ENCODE results near the gene ARHGEF3.

ARHGEF3 gene

GRCh38 chr3:56795829-56796185 lies 5.9 kb downstream of the ARHGEF3 start:
- no peaks in the 10 kb centered on the region for H3K27me3 ChIP-seq (ENCODE audit: control insufficient read depth in 2 of 2, insufficient read depth in 2 of 2, low read length in 2 of 2)
- peaks cover 12 to 26% of the 10 kb centered on the region in 2 donors for H3K4me1 ChIP-seq (ENCODE audit: control insufficient read depth in 2 of 2, insufficient read depth in 2 of 2, low read length in 2 of 2)
- H3K9ac ChIP-seq (ENCODE audit: low read depth in 1 of 2, low read length in 2 of 2), result no peak overlapping the region
- H3K27ac ChIP-seq (ENCODE audit: low read depth in 2 of 2, low read length in 2 of 2), result no peak overlapping the region
- no peaks in the 10 kb centered on the region for H3K9me3 ChIP-seq (ENCODE audit: control insufficient read depth in 2 of 2, low read length in 2 of 2)
- no peaks in the 10 kb centered on the region for H3K36me3 ChIP-seq (ENCODE audit: control insufficient read depth in 2 of 2, insufficient read depth in 2 of 2, low read length in 2 of 2)
- no peak overlapping the region for H3K4me3 ChIP-seq (ENCODE audit: low read length in 2 of 2)

DNA sequence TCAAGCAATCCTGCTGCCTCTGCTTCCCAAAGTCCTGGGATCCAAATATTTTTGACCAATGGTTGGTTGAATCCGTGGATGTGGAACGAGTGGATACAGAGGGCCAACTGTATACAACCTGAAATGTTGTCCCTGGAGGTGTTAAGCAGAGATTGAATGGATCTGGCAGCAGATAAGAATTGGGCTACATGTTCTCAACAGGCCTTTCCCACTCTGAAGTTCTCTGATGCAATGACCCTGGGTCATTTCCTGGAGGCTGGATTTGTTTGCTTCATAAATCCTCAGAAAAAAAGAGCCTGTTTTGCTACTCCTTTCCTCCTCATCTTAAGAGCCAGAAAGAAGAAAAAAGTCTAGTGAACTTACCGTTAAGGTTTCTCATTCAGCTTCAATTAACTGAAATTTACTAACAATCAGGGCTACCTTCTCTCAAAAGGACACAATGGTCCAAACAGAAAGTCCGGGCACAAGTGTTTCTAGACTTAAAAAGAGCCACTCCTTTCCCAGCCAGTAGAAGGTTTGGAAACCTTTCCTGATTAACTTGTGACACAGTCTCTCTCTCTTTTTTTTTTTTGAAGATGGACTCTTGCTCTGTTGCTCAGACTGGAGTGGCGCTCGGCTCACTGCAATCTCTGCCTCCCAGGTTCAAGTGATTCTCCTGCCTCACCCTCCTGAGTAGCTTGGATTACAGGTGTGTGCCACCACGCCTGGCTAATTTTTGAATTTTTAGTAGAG lies 6.5 kb downstream of the ARHGEF3 start:
- H3K27ac ChIP-seq (ENCODE audit: low read depth in 2 of 2, low read length in 2 of 2), result peak overlapping the region in 1 of 2 donors; percentile 38
- H3K27me3 ChIP-seq (ENCODE audit: control insufficient read depth in 2 of 2, insufficient read depth in 2 of 2, low read length in 2 of 2), result no peaks in the 10 kb centered on the region
- H3K4me1 ChIP-seq (ENCODE audit: control insufficient read depth in 2 of 2, insufficient read depth in 2 of 2, low read length in 2 of 2), result peaks cover 12 to 23% of the 10 kb centered on the region in 2 donors
- no peak overlapping the region for H3K4me3 ChIP-seq (ENCODE audit: low read length in 2 of 2)
- H3K36me3 ChIP-seq (ENCODE audit: control insufficient read depth in 2 of 2, insufficient read depth in 2 of 2, low read length in 2 of 2), result no peaks in the 10 kb centered on the region
- no peaks in the 10 kb centered on the region for H3K9me3 ChIP-seq (ENCODE audit: control insufficient read depth in 2 of 2, low read length in 2 of 2)
- H3K9ac ChIP-seq (ENCODE audit: low read depth in 1 of 2, low read length in 2 of 2), result no peak overlapping the region

DNA sequence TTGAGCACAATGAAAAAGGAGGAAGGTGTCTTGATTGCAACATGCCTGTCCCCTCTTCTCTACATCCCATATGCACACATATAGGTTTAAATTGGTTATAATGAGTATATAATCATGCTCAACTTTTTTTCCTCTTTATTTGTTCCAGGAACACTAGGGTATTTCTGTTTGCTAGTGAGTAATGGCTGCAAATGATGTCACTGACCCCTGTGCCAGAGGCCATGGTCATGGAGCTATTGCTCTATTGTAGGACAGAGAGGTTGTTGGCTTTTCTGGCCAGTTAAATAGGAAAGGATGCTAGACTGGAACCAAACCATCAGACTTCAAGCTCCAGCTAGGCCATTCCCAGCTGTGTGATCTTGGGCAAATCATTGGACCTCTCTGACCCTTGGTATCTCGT lies 9.6 kb downstream of the ARHGEF3 start:
- Histone ChIP-seq H3K9me3 (ENCODE audit: control insufficient read depth in 2 of 2, low read length in 2 of 2) (no peaks in the 10 kb centered on the region), H3K4me1 (ENCODE audit: control insufficient read depth in 2 of 2, insufficient read depth in 2 of 2, low read length in 2 of 2) (peaks cover 11 to 16% of the 10 kb centered on the region in 2 donors), H3K27me3 (ENCODE audit: control insufficient read depth in 2 of 2, insufficient read depth in 2 of 2, low read length in 2 of 2) (no peaks in the 10 kb centered on the region), H3K4me3 (ENCODE audit: low read length in 2 of 2) (no peak overlapping the region), H3K9ac (ENCODE audit: low read depth in 1 of 2, low read length in 2 of 2) (no peak overlapping the region), H3K36me3 (ENCODE audit: control insufficient read depth in 2 of 2, insufficient read depth in 2 of 2, low read length in 2 of 2) (no peaks in the 10 kb centered on the region), H3K27ac (ENCODE audit: low read depth in 2 of 2, low read length in 2 of 2) (no peak overlapping the region)

GRCh38 chr3:56790016-56790821 lies 11.5 kb downstream of the ARHGEF3 start:
- Histone ChIP-seq H3K36me3 (ENCODE audit: control insufficient read depth in 2 of 2, insufficient read depth in 2 of 2, low read length in 2 of 2) (no peaks in the 10 kb centered on the region), H3K4me1 (ENCODE audit: control insufficient read depth in 2 of 2, insufficient read depth in 2 of 2, low read length in 2 of 2) (peaks cover 4 to 6% of the 10 kb centered on the region in 2 donors), H3K4me3 (ENCODE audit: low read length in 2 of 2) (no peak overlapping the region), H3K9ac (ENCODE audit: low read depth in 1 of 2, low read length in 2 of 2) (no peak overlapping the region), H3K27ac (ENCODE audit: low read depth in 2 of 2, low read length in 2 of 2) (no peak overlapping the region), H3K9me3 (ENCODE audit: control insufficient read depth in 2 of 2, low read length in 2 of 2) (no peaks in the 10 kb centered on the region), H3K27me3 (ENCODE audit: control insufficient read depth in 2 of 2, insufficient read depth in 2 of 2, low read length in 2 of 2) (no peaks in the 10 kb centered on the region)

GRCh38 chr3:56789076-56789475 lies 12.7 kb downstream of the ARHGEF3 start:
- Histone ChIP-seq H3K9ac (ENCODE audit: low read depth in 1 of 2, low read length in 2 of 2) (no peak overlapping the region), H3K4me1 (ENCODE audit: control insufficient read depth in 2 of 2, insufficient read depth in 2 of 2, low read length in 2 of 2) (peaks cover 2 to 6% of the 10 kb centered on the region in 2 donors), H3K36me3 (ENCODE audit: control insufficient read depth in 2 of 2, insufficient read depth in 2 of 2, low read length in 2 of 2) (no peaks in the 10 kb centered on the region), H3K9me3 (ENCODE audit: control insufficient read depth in 2 of 2, low read length in 2 of 2) (no peaks in the 10 kb centered on the region), H3K4me3 (ENCODE audit: low read length in 2 of 2) (no peak overlapping the region), H3K27me3 (ENCODE audit: control insufficient read depth in 2 of 2, insufficient read depth in 2 of 2, low read length in 2 of 2) (no peaks in the 10 kb centered on the region), H3K27ac (ENCODE audit: low read depth in 2 of 2, low read length in 2 of 2) (peak overlapping the region in 1 of 2 donors; percentile 5)

DNA sequence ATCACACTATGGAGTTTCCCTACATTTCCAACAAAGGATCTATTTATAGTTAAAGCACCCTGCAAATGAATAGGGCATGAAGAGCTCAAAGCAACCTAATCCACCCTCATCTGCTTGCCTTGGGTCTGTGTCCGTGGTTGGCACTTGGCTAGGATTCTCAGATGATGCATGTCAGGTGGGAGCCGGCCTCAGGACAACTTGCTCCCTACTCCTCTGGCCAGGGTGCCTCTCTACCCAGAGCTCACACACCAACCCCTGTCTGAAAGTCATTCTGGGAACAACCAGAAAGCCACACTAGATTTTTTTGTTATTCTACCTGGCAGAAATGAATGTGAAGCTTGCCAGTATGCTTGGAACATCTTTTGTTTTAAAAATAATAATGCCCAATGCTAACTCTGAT lies 13.2 kb downstream of the ARHGEF3 start:
- no peak overlapping the region for H3K4me3 ChIP-seq (ENCODE audit: low read length in 2 of 2)
- no peaks in the 10 kb centered on the region for H3K27me3 ChIP-seq (ENCODE audit: control insufficient read depth in 2 of 2, insufficient read depth in 2 of 2, low read length in 2 of 2)
- peak overlapping the region; percentile 43 to 46 for H3K27ac ChIP-seq (ENCODE audit: low read depth in 2 of 2, low read length in 2 of 2)
- no peaks in the 10 kb centered on the region for H3K9me3 ChIP-seq (ENCODE audit: control insufficient read depth in 2 of 2, low read length in 2 of 2)
- peaks cover 8 to 9% of the 10 kb centered on the region in 2 donors for H3K4me1 ChIP-seq (ENCODE audit: control insufficient read depth in 2 of 2, insufficient read depth in 2 of 2, low read length in 2 of 2)
- no peak overlapping the region for H3K9ac ChIP-seq (ENCODE audit: low read depth in 1 of 2, low read length in 2 of 2)
- no peaks in the 10 kb centered on the region for H3K36me3 ChIP-seq (ENCODE audit: control insufficient read depth in 2 of 2, insufficient read depth in 2 of 2, low read length in 2 of 2)

- no peaks in the 10 kb centered on the region for H3K36me3 ChIP-seq (ENCODE audit: control insufficient read depth in 2 of 2, insufficient read depth in 2 of 2, low read length in 2 of 2)
- H3K27ac ChIP-seq (ENCODE audit: low read depth in 2 of 2, low read length in 2 of 2), result peak overlapping the region; percentile 43 to 46
- no peaks in the 10 kb centered on the region for H3K9me3 ChIP-seq (ENCODE audit: control insufficient read depth in 2 of 2, low read length in 2 of 2)
- H3K4me1 ChIP-seq (ENCODE audit: control insufficient read depth in 2 of 2, insufficient read depth in 2 of 2, low read length in 2 of 2), result peaks cover 9 to 15% of the 10 kb centered on the region in 2 donors
- no peak overlapping the region for H3K4me3 ChIP-seq (ENCODE audit: low read length in 2 of 2)
- no peaks in the 10 kb centered on the region for H3K27me3 ChIP-seq (ENCODE audit: control insufficient read depth in 2 of 2, insufficient read depth in 2 of 2, low read length in 2 of 2)
- no peak overlapping the region for H3K9ac ChIP-seq (ENCODE audit: low read depth in 1 of 2, low read length in 2 of 2)
Observed at GRCh38 chr3:56787784-56788256, 13.9 kb downstream of the ARHGEF3 start.

- Histone ChIP-seq H3K4me1 (ENCODE audit: control insufficient read depth in 2 of 2, insufficient read depth in 2 of 2, low read length in 2 of 2) (peaks cover 12 to 19% of the 10 kb centered on the region in 2 donors), H3K27me3 (ENCODE audit: control insufficient read depth in 2 of 2, insufficient read depth in 2 of 2, low read length in 2 of 2) (no peaks in the 10 kb centered on the region), H3K9ac (ENCODE audit: low read depth in 1 of 2, low read length in 2 of 2) (no peak overlapping the region), H3K4me3 (ENCODE audit: low read length in 2 of 2) (no peak overlapping the region), H3K27ac (ENCODE audit: low read depth in 2 of 2, low read length in 2 of 2) (peak overlapping the region; percentile 9 to 39), H3K9me3 (ENCODE audit: control insufficient read depth in 2 of 2, low read length in 2 of 2) (no peaks in the 10 kb centered on the region), H3K36me3 (ENCODE audit: control insufficient read depth in 2 of 2, insufficient read depth in 2 of 2, low read length in 2 of 2) (no peaks in the 10 kb centered on the region)
Observed at GRCh38 chr3:56787258-56787775, 14.4 kb downstream of the ARHGEF3 start.

DNA sequence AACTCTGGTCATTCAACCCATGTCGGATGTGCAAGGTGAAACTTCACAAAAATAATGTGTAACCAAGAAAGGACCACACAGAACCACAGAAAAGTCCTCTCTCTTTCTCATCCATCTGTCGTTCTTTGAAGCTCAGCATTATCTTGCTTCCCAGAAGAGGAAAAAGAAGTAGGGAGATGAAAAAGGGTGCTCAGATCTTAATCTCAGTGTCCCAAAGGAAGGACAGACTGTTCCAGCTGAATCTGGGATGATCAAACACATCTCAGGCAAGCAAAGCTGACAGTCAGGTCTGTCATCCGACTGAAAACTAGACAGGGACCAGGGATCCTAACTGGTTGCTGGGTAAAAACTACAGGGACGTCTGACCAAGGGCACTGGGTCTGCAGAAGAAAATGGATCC lies 16.2 kb downstream of the ARHGEF3 start:
- no peaks in the 10 kb centered on the region for H3K27me3 ChIP-seq (ENCODE audit: control insufficient read depth in 2 of 2, insufficient read depth in 2 of 2, low read length in 2 of 2)
- peaks cover 17 to 25% of the 10 kb centered on the region in 2 donors for H3K4me1 ChIP-seq (ENCODE audit: control insufficient read depth in 2 of 2, insufficient read depth in 2 of 2, low read length in 2 of 2)
- no peaks in the 10 kb centered on the region for H3K9me3 ChIP-seq (ENCODE audit: control insufficient read depth in 2 of 2, low read length in 2 of 2)
- no peak overlapping the region for H3K27ac ChIP-seq (ENCODE audit: low read depth in 2 of 2, low read length in 2 of 2)
- no peak overlapping the region for H3K4me3 ChIP-seq (ENCODE audit: low read length in 2 of 2)
- no peak overlapping the region for H3K9ac ChIP-seq (ENCODE audit: low read depth in 1 of 2, low read length in 2 of 2)
- no peaks in the 10 kb centered on the region for H3K36me3 ChIP-seq (ENCODE audit: control insufficient read depth in 2 of 2, insufficient read depth in 2 of 2, low read length in 2 of 2)

DNA sequence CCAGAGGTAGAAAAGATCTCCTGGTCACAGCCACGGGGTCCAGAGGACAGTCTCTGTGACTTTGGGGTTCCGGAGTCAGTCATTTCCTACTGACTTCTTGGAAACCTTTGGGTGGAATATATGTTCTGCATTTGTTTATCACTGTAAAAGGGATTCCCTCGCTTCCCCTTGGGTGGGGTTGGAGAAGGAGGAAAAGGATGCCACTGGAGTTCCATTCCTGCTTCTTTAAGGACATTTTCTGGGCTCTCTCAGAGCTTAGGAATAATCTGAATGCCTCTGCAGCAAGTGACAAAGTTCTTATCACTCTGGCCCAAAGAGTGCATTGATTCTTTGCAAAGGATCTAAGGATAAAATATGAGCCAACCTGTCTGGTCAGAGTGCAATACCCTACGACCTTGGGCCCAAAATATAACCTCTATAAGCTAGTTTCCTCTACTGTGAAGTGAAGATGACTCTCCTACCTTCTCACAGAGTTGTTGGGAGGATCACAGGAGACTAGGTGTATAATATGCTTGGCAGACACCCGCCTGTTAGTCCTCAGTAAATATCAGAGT lies 17.2 kb downstream of the ARHGEF3 start:
- no peaks in the 10 kb centered on the region for H3K27me3 ChIP-seq (ENCODE audit: control insufficient read depth in 2 of 2, insufficient read depth in 2 of 2, low read length in 2 of 2)
- no peaks in the 10 kb centered on the region for H3K9me3 ChIP-seq (ENCODE audit: control insufficient read depth in 2 of 2, low read length in 2 of 2)
- no peak overlapping the region for H3K4me3 ChIP-seq (ENCODE audit: low read length in 2 of 2)
- H3K36me3 ChIP-seq (ENCODE audit: control insufficient read depth in 2 of 2, insufficient read depth in 2 of 2, low read length in 2 of 2), result no peaks in the 10 kb centered on the region
- peaks cover 17 to 25% of the 10 kb centered on the region in 2 donors for H3K4me1 ChIP-seq (ENCODE audit: control insufficient read depth in 2 of 2, insufficient read depth in 2 of 2, low read length in 2 of 2)
- peak overlapping the region; percentile 55 to 65 for H3K27ac ChIP-seq (ENCODE audit: low read depth in 2 of 2, low read length in 2 of 2)
- H3K9ac ChIP-seq (ENCODE audit: low read depth in 1 of 2, low read length in 2 of 2), result peak overlapping the region in 1 of 2 donors; percentile 23

Data from mucosa of rectum (tissue), 2 donors.